WTC11 (cell line): ENCODE data around the gene KIF13A.

Source experiments
- ATF1 ChIP-seq: sonication (generic); formaldehyde crosslinking; IDR thresholded peaks from 2 replicates; pipeline ENCODE4 v1.8.1; 2023; ENCODE audit warnings: mild to moderate bottlenecking, moderate library complexity, missing genetic modification reagents
- EMX1 ChIP-seq: fragments of 250-450 bp; sonication (Bioruptor Pico); IDR thresholded peaks from 2 replicates; pipeline ENCODE4 v1.8.0; 2021; ENCODE audit warnings: mild to moderate bottlenecking
- FOXP1 ChIP-seq: sonication (generic); formaldehyde crosslinking; IDR thresholded peaks from 2 replicates; pipeline ENCODE4 v1.8.0; 2022; ENCODE audit warnings: missing genetic modification reagents, mild to moderate bottlenecking, moderate library complexity, borderline replicate concordance
- HMGA2 ChIP-seq: fragments of 250-450 bp; sonication (Bioruptor Pico); IDR thresholded peaks from 2 replicates; pipeline ENCODE4 v1.4.0; 2021; ENCODE audit warnings: mild to moderate bottlenecking, moderate library complexity
- NR2C2 ChIP-seq: sonication (generic); formaldehyde crosslinking; IDR thresholded peaks from 2 replicates; pipeline ENCODE4 v1.8.0; 2022; ENCODE audit warnings: mild to moderate bottlenecking, missing genetic modification reagents
- NR3C1 ChIP-seq: sonication (generic); formaldehyde crosslinking; conservative IDR thresholded peaks from 2 replicates; pipeline ENCODE4 v1.8.1; 2023; ENCODE audit warnings: low read depth, mild to moderate bottlenecking, missing genetic modification reagents
- ZNF121 ChIP-seq: sonication (generic); formaldehyde crosslinking; IDR thresholded peaks from 2 replicates; pipeline ENCODE4 v1.8.0; 2023; ENCODE audit warnings: missing genetic modification reagents
- TF ChIP-seq, protein P1 (sequence below): fragments of 200-600 bp; IDR thresholded peaks from 2 replicates; pipeline ENCODE4 v1.8.0; 2022; ENCODE audit warnings: antibody characterized with exemption
- TF ChIP-seq, protein P2 (sequence below): sonication (generic); formaldehyde crosslinking; IDR thresholded peaks from 2 replicates; pipeline ENCODE4 v1.8.0; 2023; ENCODE audit warnings: mild to moderate bottlenecking, missing genetic modification reagents
- TF ChIP-seq, protein P3 (sequence below): sonication (generic); formaldehyde crosslinking; IDR thresholded peaks from 2 replicates; pipeline ENCODE4 v1.8.1; 2022; ENCODE audit warnings: low read depth, missing genetic modification reagents, borderline replicate concordance
- TF ChIP-seq, protein P4 (sequence below): sonication (generic); formaldehyde crosslinking; conservative IDR thresholded peaks from 2 replicates; pipeline ENCODE4 v1.8.1; 2022; ENCODE audit warnings: mild to moderate bottlenecking, missing genetic modification reagents

DNA sequence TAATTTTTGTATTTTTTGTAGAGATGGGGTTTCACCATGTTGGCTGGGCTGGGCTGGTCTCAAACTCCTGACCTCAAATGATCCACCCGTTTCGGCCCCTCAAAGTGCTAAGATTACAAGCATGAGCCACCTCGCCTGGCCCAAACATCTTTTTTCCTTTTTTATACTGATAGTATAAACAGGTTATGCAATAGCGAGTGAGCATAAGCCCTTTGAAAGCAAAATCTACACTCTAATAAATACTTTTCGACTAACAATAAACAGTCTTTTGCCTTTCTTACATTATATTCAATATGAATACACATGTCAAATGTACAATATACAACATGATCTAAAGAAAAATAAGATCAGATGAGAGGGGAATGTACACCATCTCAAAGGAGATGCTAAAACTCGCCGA lies 38.7 kb downstream of the KIF13A start:
- TF ChIP-seq, protein P1, sequence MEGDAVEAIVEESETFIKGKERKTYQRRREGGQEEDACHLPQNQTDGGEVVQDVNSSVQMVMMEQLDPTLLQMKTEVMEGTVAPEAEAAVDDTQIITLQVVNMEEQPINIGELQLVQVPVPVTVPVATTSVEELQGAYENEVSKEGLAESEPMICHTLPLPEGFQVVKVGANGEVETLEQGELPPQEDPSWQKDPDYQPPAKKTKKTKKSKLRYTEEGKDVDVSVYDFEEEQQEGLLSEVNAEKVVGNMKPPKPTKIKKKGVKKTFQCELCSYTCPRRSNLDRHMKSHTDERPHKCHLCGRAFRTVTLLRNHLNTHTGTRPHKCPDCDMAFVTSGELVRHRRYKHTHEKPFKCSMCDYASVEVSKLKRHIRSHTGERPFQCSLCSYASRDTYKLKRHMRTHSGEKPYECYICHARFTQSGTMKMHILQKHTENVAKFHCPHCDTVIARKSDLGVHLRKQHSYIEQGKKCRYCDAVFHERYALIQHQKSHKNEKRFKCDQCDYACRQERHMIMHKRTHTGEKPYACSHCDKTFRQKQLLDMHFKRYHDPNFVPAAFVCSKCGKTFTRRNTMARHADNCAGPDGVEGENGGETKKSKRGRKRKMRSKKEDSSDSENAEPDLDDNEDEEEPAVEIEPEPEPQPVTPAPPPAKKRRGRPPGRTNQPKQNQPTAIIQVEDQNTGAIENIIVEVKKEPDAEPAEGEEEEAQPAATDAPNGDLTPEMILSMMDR = no peak
- no peak for TF ChIP-seq EMX1 (CRISPR knock-in tag)
- no peak for TF ChIP-seq ZNF121 (CRISPR knock-in tag)
- TF ChIP-seq, protein P2, sequence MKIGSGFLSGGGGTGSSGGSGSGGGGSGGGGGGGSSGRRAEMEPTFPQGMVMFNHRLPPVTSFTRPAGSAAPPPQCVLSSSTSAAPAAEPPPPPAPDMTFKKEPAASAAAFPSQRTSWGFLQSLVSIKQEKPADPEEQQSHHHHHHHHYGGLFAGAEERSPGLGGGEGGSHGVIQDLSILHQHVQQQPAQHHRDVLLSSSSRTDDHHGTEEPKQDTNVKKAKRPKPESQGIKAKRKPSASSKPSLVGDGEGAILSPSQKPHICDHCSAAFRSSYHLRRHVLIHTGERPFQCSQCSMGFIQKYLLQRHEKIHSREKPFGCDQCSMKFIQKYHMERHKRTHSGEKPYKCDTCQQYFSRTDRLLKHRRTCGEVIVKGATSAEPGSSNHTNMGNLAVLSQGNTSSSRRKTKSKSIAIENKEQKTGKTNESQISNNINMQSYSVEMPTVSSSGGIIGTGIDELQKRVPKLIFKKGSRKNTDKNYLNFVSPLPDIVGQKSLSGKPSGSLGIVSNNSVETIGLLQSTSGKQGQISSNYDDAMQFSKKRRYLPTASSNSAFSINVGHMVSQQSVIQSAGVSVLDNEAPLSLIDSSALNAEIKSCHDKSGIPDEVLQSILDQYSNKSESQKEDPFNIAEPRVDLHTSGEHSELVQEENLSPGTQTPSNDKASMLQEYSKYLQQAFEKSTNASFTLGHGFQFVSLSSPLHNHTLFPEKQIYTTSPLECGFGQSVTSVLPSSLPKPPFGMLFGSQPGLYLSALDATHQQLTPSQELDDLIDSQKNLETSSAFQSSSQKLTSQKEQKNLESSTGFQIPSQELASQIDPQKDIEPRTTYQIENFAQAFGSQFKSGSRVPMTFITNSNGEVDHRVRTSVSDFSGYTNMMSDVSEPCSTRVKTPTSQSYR (CRISPR knock-in tag) = no peak
- TF ChIP-seq ATF1 (CRISPR knock-in tag) = no peak
- TF ChIP-seq, protein P3, sequence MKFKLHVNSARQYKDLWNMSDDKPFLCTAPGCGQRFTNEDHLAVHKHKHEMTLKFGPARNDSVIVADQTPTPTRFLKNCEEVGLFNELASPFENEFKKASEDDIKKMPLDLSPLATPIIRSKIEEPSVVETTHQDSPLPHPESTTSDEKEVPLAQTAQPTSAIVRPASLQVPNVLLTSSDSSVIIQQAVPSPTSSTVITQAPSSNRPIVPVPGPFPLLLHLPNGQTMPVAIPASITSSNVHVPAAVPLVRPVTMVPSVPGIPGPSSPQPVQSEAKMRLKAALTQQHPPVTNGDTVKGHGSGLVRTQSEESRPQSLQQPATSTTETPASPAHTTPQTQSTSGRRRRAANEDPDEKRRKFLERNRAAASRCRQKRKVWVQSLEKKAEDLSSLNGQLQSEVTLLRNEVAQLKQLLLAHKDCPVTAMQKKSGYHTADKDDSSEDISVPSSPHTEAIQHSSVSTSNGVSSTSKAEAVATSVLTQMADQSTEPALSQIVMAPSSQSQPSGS (CRISPR knock-in tag) = no peak
- no peak for TF ChIP-seq NR2C2 (CRISPR knock-in tag)
- no peak for TF ChIP-seq NR3C1
- no peak for TF ChIP-seq HMGA2 (CRISPR knock-in tag)
- TF ChIP-seq FOXP1 (CRISPR knock-in tag) = no peak
- TF ChIP-seq, protein P4, sequence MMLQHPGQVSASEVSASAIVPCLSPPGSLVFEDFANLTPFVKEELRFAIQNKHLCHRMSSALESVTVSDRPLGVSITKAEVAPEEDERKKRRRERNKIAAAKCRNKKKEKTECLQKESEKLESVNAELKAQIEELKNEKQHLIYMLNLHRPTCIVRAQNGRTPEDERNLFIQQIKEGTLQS (CRISPR knock-in tag) = no peak
